AG20443 (cell line): Measurements from ENCODE around the gene RPL12.

ENCODE experiments used
- DNase-seq: peaks from one replicate; pipeline ENCODE4 v3.0.0; 2012; ENCODE audit warnings: low spot score, mixed read lengths

The RPL12 gene

DNA sequence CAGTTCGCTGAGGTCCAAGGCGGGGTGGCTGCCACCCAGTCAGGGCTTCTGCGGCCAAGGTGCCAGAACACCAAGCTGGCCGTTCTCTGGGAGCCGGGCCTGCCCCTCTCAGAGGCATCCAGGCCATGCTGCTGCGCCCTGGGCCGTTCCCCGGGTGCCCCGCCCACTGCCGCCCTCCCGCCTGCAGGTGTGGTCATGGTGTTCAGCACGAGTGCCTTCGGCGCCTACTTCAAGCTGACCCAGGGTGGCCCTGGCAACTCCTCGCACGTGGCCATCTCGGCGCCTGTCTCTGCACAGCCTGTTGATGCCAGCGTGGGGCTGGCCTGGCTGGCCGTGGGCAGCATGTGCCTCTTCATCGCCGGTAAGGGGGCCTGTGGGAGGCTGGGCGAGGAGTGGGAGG lies 46.6 kb downstream of the RPL12 start:
- no peak for DNase-seq

DNA sequence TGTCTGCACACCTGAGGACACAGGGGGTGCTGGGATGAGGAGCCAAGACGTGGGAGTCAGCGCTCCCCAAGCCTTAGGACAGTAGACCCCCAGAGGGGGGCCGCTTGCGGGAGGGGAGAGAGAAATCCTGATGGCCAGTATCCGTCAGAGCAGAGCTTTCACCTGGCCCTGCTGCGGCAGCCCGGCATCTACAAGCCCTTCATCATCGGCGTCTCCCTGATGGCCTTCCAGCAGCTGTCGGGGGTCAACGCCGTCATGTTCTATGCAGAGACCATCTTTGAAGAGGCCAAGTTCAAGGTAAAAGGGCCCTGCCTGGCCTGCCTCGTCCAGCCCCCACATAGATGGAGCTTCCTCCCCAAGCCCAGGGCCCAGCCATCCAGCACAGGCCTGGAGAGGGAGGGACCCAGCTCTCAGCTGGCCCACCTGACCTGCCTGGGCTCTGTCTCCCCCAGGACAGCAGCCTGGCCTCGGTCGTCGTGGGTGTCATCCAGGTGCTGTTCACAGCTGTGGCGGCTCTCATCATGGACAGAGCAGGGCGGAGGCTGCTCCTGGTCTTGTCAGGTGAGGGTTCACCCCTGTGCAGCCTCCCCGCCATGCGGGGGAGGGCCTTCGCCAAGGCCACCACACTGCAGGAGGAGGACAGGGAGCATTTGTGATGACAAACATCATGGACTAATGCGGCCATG lies 47.6 kb downstream of the RPL12 start:
- DNase-seq, result no peak

DNA sequence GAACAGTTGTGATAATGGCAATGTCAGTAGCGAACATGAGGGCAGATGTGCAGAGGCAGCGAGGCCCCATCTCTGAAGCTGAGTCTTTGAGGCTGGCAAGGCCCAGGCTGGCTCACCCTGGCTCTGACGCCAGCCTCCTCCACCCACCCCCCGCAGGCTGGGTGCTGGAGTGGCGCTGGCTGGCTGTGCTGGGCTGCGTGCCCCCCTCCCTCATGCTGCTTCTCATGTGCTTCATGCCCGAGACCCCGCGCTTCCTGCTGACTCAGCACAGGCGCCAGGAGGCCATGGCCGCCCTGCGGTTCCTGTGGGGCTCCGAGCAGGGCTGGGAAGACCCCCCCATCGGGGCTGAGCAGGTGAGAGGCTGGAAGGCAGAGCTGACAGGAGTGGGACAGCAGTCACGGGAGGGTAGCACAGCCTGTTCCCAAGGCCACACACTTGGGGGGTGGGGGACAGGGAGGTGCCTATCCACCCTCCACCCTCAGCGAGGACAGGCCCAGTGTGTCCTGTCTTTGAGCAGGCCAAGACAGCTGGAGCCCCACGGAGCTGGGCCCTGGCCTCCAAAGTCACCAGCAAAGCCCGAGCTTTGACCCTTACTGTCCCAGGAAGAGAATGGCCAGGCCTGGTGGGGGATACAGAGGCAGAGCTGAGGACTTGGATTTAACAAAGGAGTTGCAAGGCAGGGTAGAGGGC lies 48.7 kb downstream of the RPL12 start:
- DNase-seq, result no peak

- no peak for DNase-seq
Observed at GRCh38 chr9:127399736-127400269, 51.4 kb downstream of the RPL12 start.

GRCh38 chr9:127398715-127399400 lies 52.3 kb downstream of the RPL12 start:
- no peak for DNase-seq

- DNase-seq, result no peak
Observed at GRCh38 chr9:127398275-127398647, 52.9 kb downstream of the RPL12 start.
